ENCODE results near the gene AQP11. TPM values are rescaled to one million over a fixed set of nuclear protein-coding genes. Genes with fewer than 3 reads are reported as not detected.
"Not testable (repeated sequence)": the region's sequence is repeated elsewhere in the genome, so short reads cannot be mapped to it uniquely, and the experiment has no call there.

AQP11 gene
- total RNA-seq, 1 donor from 2014 or later: 2.1 TPM

GRCh38 chr11:77568306-77568705 is 21.4 kb upstream of the AQP11 start:
- Mint-ChIP-seq H3K9me3 (peaks cover 13% of the 10 kb centered on the region), H3K4me3 (no peak overlapping the region), H3K4me1 (no peaks in the 10 kb centered on the region), H3K27me3 (ENCODE audit: low read depth) (no peaks in the 10 kb centered on the region), H3K27ac (ENCODE audit: unreplicated experiment) (no peak overlapping the region), H3K36me3 (ENCODE audit: low read depth) (peaks cover 9% of the 10 kb centered on the region)
- no peak for DNase-seq (ENCODE audit: low read depth, low spot score)
- no peak for TF ChIP-seq CTCF (conservative IDR thresholded peaks at IDR 0.05)

- H3K4me3 Mint-ChIP-seq: no peak overlapping the region
- H3K9me3 Mint-ChIP-seq: peaks cover 10% of the 10 kb centered on the region
- no peak for DNase-seq (ENCODE audit: low read depth, low spot score)
- H3K27ac Mint-ChIP-seq (ENCODE audit: unreplicated experiment): no peak overlapping the region
- no peaks in the 10 kb centered on the region for H3K27me3 Mint-ChIP-seq (ENCODE audit: low read depth)
- no peaks in the 10 kb centered on the region for H3K4me1 Mint-ChIP-seq
- no peak for TF ChIP-seq CTCF (conservative IDR thresholded peaks at IDR 0.05)
- peaks cover 9% of the 10 kb centered on the region for H3K36me3 Mint-ChIP-seq (ENCODE audit: low read depth)
These were observed 20.7 kb upstream of the AQP11 start for GRCh38 chr11:77568916-77569675.

GRCh38 chr11:77569676-77570070 is 20.1 kb upstream of the AQP11 start:
- DNase-seq (ENCODE audit: low read depth, low spot score): no peak
- Mint-ChIP-seq H3K27ac (ENCODE audit: unreplicated experiment) (no peak overlapping the region), H3K27me3 (ENCODE audit: low read depth) (no peaks in the 10 kb centered on the region), H3K36me3 (ENCODE audit: low read depth) (peaks cover 11% of the 10 kb centered on the region), H3K4me1 (no peaks in the 10 kb centered on the region), H3K4me3 (no peak overlapping the region), H3K9me3 (peaks cover 6% of the 10 kb centered on the region)
- no peak for TF ChIP-seq CTCF (conservative IDR thresholded peaks at IDR 0.05)

GRCh38 chr11:77570896-77571295 is 18.9 kb upstream of the AQP11 start:
- H3K4me3 Mint-ChIP-seq; H3K27me3 Mint-ChIP-seq (ENCODE audit: low read depth); H3K4me1 Mint-ChIP-seq; DNase-seq (ENCODE audit: low read depth, low spot score); H3K27ac Mint-ChIP-seq (ENCODE audit: unreplicated experiment); H3K9me3 Mint-ChIP-seq; H3K36me3 Mint-ChIP-seq (ENCODE audit: low read depth): not testable (repeated sequence)

- H3K27me3 Mint-ChIP-seq (ENCODE audit: low read depth); H3K4me3 Mint-ChIP-seq; H3K9me3 Mint-ChIP-seq: not testable (repeated sequence)
These were observed 14.3 kb upstream of the AQP11 start for GRCh38 chr11:77575428-77575827.

GRCh38 chr11:77580712-77581337 is 8.9 kb upstream of the AQP11 start:
- H3K4me1 Mint-ChIP-seq: no peaks in the 10 kb centered on the region
- no peak overlapping the region for H3K4me3 Mint-ChIP-seq
- no peaks in the 10 kb centered on the region for H3K27me3 Mint-ChIP-seq (ENCODE audit: low read depth)
- H3K27ac Mint-ChIP-seq (ENCODE audit: unreplicated experiment): no peak overlapping the region
- no peak for DNase-seq (ENCODE audit: low read depth, low spot score)
- H3K36me3 Mint-ChIP-seq (ENCODE audit: low read depth): peaks cover 41% of the 10 kb centered on the region
- no peak for TF ChIP-seq CTCF (conservative IDR thresholded peaks at IDR 0.05)
- H3K9me3 Mint-ChIP-seq: peaks cover 16% of the 10 kb centered on the region

More at GRCh38 chr11:77575428-77575827, 14.3 kb upstream of the AQP11 start:
- not testable (repeated sequence) for H3K27ac Mint-ChIP-seq (ENCODE audit: unreplicated experiment); DNase-seq (ENCODE audit: low read depth, low spot score); H3K4me1 Mint-ChIP-seq
- H3K36me3 Mint-ChIP-seq (ENCODE audit: low read depth): peaks cover 17% of the 10 kb centered on the region
